Measurements from ENCODE around the gene CAPN6. TPM values are rescaled to one million over a fixed set of nuclear protein-coding genes. Genes with fewer than 3 reads are reported as not detected.

Gene CAPN6
- total and polyA plus RNA-seq, 4 donors = 0.13 to 0.33 (median 0.25) TPM

DNA sequence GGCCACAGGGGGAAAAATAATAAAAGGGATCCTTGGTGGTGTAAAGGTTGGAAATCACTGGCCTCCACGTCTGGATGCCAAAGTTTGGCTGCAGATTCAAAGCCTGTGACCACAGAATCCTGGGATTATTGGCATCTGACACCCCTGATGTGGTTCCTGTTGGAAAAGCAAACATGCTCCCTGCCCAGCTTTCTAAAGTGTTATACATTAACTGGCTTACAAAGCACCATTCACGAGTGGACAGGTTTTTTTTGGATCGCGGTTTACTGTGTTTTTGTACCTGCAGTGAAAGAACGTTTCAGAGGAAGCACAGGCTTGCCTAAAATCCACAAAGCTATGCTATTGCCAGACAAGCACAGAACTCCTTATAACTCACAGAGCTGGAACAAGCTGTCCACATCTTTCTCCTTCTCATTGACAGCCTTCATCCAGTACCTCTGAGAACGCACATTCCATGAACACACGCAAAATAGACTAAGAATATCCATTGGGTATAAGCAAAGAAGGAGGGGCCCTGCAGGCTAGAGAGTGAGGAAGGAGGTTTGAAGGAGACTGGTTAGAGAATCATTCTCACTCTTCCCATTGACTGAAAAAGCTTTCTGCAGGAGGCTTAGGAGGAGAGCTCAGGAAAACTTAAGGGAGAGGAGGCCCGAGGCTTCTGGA is 14.5 kb upstream of the CAPN6 start (continued):
- TF ChIP-seq, protein P1, sequence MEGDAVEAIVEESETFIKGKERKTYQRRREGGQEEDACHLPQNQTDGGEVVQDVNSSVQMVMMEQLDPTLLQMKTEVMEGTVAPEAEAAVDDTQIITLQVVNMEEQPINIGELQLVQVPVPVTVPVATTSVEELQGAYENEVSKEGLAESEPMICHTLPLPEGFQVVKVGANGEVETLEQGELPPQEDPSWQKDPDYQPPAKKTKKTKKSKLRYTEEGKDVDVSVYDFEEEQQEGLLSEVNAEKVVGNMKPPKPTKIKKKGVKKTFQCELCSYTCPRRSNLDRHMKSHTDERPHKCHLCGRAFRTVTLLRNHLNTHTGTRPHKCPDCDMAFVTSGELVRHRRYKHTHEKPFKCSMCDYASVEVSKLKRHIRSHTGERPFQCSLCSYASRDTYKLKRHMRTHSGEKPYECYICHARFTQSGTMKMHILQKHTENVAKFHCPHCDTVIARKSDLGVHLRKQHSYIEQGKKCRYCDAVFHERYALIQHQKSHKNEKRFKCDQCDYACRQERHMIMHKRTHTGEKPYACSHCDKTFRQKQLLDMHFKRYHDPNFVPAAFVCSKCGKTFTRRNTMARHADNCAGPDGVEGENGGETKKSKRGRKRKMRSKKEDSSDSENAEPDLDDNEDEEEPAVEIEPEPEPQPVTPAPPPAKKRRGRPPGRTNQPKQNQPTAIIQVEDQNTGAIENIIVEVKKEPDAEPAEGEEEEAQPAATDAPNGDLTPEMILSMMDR (IDR thresholded peaks at IDR 0.05; ENCODE audit: low read depth, low read length, missing input control) = no peak
- peak; percentile 54 for TF ChIP-seq FOXA2 (IDR thresholded peaks at IDR 0.05)

DNA sequence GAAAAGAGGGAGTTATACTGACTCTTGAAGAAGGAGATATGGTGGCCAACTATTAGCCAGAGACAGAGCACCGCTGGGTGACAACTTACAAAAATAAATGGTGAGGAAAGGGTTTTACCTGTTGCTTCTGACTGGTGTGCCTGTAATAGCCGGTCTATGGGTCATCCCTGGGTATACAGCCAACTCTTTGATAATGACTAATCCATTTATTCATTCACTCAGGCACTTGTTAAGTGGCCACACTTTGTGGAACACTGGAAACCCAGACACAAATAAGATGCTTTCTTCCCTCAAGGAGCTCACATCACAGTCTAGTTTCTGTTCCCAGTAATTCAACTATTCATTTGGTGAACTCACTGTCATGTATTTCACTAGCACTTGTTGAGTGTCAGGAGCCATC is 13.2 kb upstream of the CAPN6 start:
- WGBS = 84% methylated on average over 2 of the region's 2 CpGs

DNA sequence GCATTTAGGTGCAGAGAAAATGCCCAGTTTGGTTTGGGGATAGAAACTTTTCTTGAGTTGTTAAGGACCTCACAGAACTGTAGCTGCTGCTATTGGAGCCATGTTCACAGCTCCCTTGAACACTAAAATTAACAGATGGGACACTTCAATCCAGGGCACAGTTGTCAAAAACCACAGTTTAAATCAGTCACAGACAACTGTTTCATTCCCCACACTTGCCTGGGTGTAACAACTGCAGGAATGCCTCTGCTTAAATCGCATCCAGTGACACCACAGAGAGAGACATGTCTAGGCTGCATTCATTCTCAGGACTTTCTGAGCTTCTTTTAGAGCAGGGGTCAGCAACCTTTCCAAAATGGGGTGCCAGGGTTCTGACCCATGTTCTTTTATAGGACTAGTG is 12.7 kb upstream of the CAPN6 start:
- no peak overlapping the region for H3K9ac ChIP-seq (ENCODE audit: low read depth in 1 of 2, low read length in 2 of 2)
- H3K27ac ChIP-seq (ENCODE audit: low read depth in 1 of 2, low read length in 2 of 2) = no peak overlapping the region
- no peaks in the 10 kb centered on the region for H3K36me3 ChIP-seq (ENCODE audit: control insufficient read depth in 4 of 4, insufficient read depth in 3 of 4, low read depth in 1 of 4, low read length in 3 of 4)
- H3K9me3 ChIP-seq (ENCODE audit: control insufficient read depth in 4 of 4, low read length in 3 of 4) = no peaks in the 10 kb centered on the region
- H3K4me1 ChIP-seq (ENCODE audit: control insufficient read depth in 4 of 4, insufficient read depth in 4 of 4, low read length in 3 of 4) = peaks cover 0 to 5% (median 0%) of the 10 kb centered on the region in 4 donors
- WGBS = 100% methylated on average over 1 of the region's 1 CpG
- no peaks in the 10 kb centered on the region for H3K27me3 ChIP-seq (ENCODE audit: control insufficient read depth in 4 of 4, insufficient read depth in 4 of 4, low read length in 3 of 4)
- DNase-seq (ENCODE audit: low spot score) = no peak
- no peak overlapping the region for H3K4me3 ChIP-seq (ENCODE audit: low read depth in 1 of 3, low read length in 3 of 3)
- TF ChIP-seq, protein P2, sequence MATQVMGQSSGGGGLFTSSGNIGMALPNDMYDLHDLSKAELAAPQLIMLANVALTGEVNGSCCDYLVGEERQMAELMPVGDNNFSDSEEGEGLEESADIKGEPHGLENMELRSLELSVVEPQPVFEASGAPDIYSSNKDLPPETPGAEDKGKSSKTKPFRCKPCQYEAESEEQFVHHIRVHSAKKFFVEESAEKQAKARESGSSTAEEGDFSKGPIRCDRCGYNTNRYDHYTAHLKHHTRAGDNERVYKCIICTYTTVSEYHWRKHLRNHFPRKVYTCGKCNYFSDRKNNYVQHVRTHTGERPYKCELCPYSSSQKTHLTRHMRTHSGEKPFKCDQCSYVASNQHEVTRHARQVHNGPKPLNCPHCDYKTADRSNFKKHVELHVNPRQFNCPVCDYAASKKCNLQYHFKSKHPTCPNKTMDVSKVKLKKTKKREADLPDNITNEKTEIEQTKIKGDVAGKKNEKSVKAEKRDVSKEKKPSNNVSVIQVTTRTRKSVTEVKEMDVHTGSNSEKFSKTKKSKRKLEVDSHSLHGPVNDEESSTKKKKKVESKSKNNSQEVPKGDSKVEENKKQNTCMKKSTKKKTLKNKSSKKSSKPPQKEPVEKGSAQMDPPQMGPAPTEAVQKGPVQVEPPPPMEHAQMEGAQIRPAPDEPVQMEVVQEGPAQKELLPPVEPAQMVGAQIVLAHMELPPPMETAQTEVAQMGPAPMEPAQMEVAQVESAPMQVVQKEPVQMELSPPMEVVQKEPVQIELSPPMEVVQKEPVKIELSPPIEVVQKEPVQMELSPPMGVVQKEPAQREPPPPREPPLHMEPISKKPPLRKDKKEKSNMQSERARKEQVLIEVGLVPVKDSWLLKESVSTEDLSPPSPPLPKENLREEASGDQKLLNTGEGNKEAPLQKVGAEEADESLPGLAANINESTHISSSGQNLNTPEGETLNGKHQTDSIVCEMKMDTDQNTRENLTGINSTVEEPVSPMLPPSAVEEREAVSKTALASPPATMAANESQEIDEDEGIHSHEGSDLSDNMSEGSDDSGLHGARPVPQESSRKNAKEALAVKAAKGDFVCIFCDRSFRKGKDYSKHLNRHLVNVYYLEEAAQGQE (IDR thresholded peaks at IDR 0.05) = no peak
- no peak for TF ChIP-seq NR2F2 (IDR thresholded peaks at IDR 0.05)
- TF ChIP-seq HNF4G (IDR thresholded peaks at IDR 0.05) = no peak
- TF ChIP-seq TAF1 (conservative IDR thresholded peaks at IDR 0.05) = no peak
- TF ChIP-seq RAD21 (IDR thresholded peaks at IDR 0.05) = no peak
- no peak for TF ChIP-seq JUND (IDR thresholded peaks at IDR 0.05)
- TF ChIP-seq, protein P3, sequence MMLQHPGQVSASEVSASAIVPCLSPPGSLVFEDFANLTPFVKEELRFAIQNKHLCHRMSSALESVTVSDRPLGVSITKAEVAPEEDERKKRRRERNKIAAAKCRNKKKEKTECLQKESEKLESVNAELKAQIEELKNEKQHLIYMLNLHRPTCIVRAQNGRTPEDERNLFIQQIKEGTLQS (IDR thresholded peaks at IDR 0.05) = no peak
- TF ChIP-seq YY1 (IDR thresholded peaks at IDR 0.05) = no peak
- TF ChIP-seq FOXA2 (IDR thresholded peaks at IDR 0.05) = no peak
- no peak for TF ChIP-seq HNF4A (conservative IDR thresholded peaks at IDR 0.05)
- TF ChIP-seq, protein P4, sequence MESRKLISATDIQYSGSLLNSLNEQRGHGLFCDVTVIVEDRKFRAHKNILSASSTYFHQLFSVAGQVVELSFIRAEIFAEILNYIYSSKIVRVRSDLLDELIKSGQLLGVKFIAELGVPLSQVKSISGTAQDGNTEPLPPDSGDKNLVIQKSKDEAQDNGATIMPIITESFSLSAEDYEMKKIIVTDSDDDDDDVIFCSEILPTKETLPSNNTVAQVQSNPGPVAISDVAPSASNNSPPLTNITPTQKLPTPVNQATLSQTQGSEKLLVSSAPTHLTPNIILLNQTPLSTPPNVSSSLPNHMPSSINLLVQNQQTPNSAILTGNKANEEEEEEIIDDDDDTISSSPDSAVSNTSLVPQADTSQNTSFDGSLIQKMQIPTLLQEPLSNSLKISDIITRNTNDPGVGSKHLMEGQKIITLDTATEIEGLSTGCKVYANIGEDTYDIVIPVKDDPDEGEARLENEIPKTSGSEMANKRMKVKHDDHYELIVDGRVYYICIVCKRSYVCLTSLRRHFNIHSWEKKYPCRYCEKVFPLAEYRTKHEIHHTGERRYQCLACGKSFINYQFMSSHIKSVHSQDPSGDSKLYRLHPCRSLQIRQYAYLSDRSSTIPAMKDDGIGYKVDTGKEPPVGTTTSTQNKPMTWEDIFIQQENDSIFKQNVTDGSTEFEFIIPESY (IDR thresholded peaks at IDR 0.05) = no peak
- TF ChIP-seq SP1 (IDR thresholded peaks at IDR 0.05) = no peak
- no peak for TF ChIP-seq GABPA (IDR thresholded peaks at IDR 0.05 in 1 of 2, conservative IDR thresholded peaks at IDR 0.05 in 1 of 2)

More for the DNA sequence above, 13.2 kb upstream of the CAPN6 start:
- Histone ChIP-seq H3K4me3 (ENCODE audit: low read depth in 1 of 3, low read length in 3 of 3) (no peak overlapping the region), H3K4me1 (ENCODE audit: control insufficient read depth in 4 of 4, insufficient read depth in 4 of 4, low read length in 3 of 4) (peaks cover 0 to 5% (median 0%) of the 10 kb centered on the region in 4 donors), H3K36me3 (ENCODE audit: control insufficient read depth in 4 of 4, insufficient read depth in 3 of 4, low read depth in 1 of 4, low read length in 3 of 4) (no peaks in the 10 kb centered on the region), H3K27ac (ENCODE audit: low read depth in 1 of 2, low read length in 2 of 2) (no peak overlapping the region), H3K27me3 (ENCODE audit: control insufficient read depth in 4 of 4, insufficient read depth in 4 of 4, low read length in 3 of 4) (no peaks in the 10 kb centered on the region), H3K9ac (ENCODE audit: low read depth in 1 of 2, low read length in 2 of 2) (no peak overlapping the region), H3K9me3 (ENCODE audit: control insufficient read depth in 4 of 4, low read length in 3 of 4) (no peaks in the 10 kb centered on the region)
- no peak for DNase-seq (ENCODE audit: low spot score)
- TF ChIP-seq, protein P4 (IDR thresholded peaks at IDR 0.05) = no peak
- TF ChIP-seq TAF1 (conservative IDR thresholded peaks at IDR 0.05) (no peak), FOXA1 (IDR thresholded peaks at IDR 0.05) (no peak), SP1 (IDR thresholded peaks at IDR 0.05) (no peak), YY1 (IDR thresholded peaks at IDR 0.05) (no peak), RXRA (IDR thresholded peaks at IDR 0.05) (no peak), HNF4G (IDR thresholded peaks at IDR 0.05) (no peak), GABPA (IDR thresholded peaks at IDR 0.05 in 1 of 2, conservative IDR thresholded peaks at IDR 0.05 in 1 of 2) (no peak), HNF4A (conservative IDR thresholded peaks at IDR 0.05) (no peak)
- TF ChIP-seq, protein P5, sequence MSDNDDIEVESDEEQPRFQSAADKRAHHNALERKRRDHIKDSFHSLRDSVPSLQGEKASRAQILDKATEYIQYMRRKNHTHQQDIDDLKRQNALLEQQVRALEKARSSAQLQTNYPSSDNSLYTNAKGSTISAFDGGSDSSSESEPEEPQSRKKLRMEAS (IDR thresholded peaks at IDR 0.05) = no peak
- TF ChIP-seq, protein P3 (IDR thresholded peaks at IDR 0.05) = no peak

Data from liver (tissue), 9 donors.